ENCODE data around the gene IPMK. TPM values are rescaled to one million over a fixed set of nuclear protein-coding genes. Genes with fewer than 3 reads are reported as not detected.

Gene IPMK
- total RNA-seq, 1 experiment from 2014 or later, result 10.9 TPM

GRCh38 chr10:58219875-58220274, 47.8 kb downstream of the IPMK start:
- H3K4me3 Mint-ChIP-seq, result no peak overlapping the region
- TF ChIP-seq, protein P1, sequence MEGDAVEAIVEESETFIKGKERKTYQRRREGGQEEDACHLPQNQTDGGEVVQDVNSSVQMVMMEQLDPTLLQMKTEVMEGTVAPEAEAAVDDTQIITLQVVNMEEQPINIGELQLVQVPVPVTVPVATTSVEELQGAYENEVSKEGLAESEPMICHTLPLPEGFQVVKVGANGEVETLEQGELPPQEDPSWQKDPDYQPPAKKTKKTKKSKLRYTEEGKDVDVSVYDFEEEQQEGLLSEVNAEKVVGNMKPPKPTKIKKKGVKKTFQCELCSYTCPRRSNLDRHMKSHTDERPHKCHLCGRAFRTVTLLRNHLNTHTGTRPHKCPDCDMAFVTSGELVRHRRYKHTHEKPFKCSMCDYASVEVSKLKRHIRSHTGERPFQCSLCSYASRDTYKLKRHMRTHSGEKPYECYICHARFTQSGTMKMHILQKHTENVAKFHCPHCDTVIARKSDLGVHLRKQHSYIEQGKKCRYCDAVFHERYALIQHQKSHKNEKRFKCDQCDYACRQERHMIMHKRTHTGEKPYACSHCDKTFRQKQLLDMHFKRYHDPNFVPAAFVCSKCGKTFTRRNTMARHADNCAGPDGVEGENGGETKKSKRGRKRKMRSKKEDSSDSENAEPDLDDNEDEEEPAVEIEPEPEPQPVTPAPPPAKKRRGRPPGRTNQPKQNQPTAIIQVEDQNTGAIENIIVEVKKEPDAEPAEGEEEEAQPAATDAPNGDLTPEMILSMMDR (IDR thresholded peaks at IDR 0.05), result no peak
- TF ChIP-seq IRF2 (CRISPR knock-in tag; IDR thresholded peaks at IDR 0.05; ENCODE audit: borderline replicate concordance, low read depth) (no peak), GRHL2 (CRISPR knock-in tag; IDR thresholded peaks at IDR 0.05; ENCODE audit: insufficient replicate concordance, severe bottlenecking) (no peak), NFYB (CRISPR knock-in tag; conservative IDR thresholded peaks at IDR 0.05; ENCODE audit: low read depth) (no peak), JUN (CRISPR knock-in tag; IDR thresholded peaks at IDR 0.05) (no peak), ZBTB21 (CRISPR knock-in tag; IDR thresholded peaks at IDR 0.05; ENCODE audit: borderline replicate concordance) (no peak)
- ChIA-PET POLR2A (no interaction called here), CTCF (no interaction called here)
- H3K27me3 Mint-ChIP-seq (ENCODE audit: low read depth), result no peaks in the 10 kb centered on the region
- no peaks in the 10 kb centered on the region for H3K9me3 Mint-ChIP-seq
- no peak for ATAC-seq
- no peak for DNase-seq (ENCODE audit: low spot score)
- H3K4me1 Mint-ChIP-seq, result no peaks in the 10 kb centered on the region
- H3K27ac Mint-ChIP-seq, result no peak overlapping the region
- H3K36me3 Mint-ChIP-seq, result no peaks in the 10 kb centered on the region

GRCh38 chr10:58217612-58218011, 50.1 kb downstream of the IPMK start:
- Mint-ChIP-seq H3K9me3 (no peaks in the 10 kb centered on the region), H3K27ac (no peak overlapping the region), H3K27me3 (ENCODE audit: low read depth) (no peaks in the 10 kb centered on the region), H3K4me3 (no peak overlapping the region), H3K36me3 (peaks cover 5% of the 10 kb centered on the region), H3K4me1 (0 out of 2 replicates have a peak, but pooled peaks cover 6% of the 10 kb centered on the region)
- ATAC-seq, result no peak
- TF ChIP-seq MYBL2 (CRISPR knock-in tag; IDR thresholded peaks at IDR 0.05), result no peak
- TF ChIP-seq TP53 (CRISPR knock-in tag; IDR thresholded peaks at IDR 0.05), result no peak
- TF ChIP-seq ZNF396 (CRISPR knock-in tag; IDR thresholded peaks at IDR 0.05; ENCODE audit: borderline replicate concordance), result no peak
- TF ChIP-seq MAX (CRISPR knock-in tag; IDR thresholded peaks at IDR 0.05), result no peak
- no peak for DNase-seq (ENCODE audit: low spot score)
- CTCF ChIA-PET, result no interaction called here
- POLR2A ChIA-PET, result no interaction called here

DNA sequence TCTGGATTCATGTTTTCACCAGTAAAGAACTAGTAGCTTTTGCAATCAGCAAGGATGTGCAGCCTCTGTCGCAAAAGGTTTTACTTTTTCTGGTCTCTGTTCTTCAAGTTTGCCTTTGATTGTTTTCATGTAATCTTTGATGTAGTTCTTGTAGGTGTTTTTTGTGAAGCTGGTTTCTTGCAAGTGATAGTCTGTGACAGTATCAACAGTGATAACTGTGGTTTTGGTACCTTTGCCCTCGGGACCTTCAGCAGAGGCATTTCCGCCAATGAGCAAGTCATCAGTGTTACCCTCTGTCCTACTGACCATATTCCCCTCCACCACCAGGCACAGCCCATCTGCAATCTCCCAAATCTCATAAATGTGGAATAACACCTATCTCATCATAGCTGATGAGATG, 55.1 kb downstream of the IPMK start:
- Mint-ChIP-seq H3K36me3 (peaks cover 22% of the 10 kb centered on the region), H3K27ac (no peak overlapping the region), H3K4me1 (peaks cover 21% of the 10 kb centered on the region), H3K27me3 (ENCODE audit: low read depth) (no peaks in the 10 kb centered on the region), H3K9me3 (peaks cover 7% of the 10 kb centered on the region), H3K4me3 (no peak overlapping the region)
- ATAC-seq (no peak), DNase-seq (ENCODE audit: low spot score) (no peak)
- TF ChIP-seq SMAD3 (CRISPR knock-in tag; IDR thresholded peaks at IDR 0.05; ENCODE audit: borderline replicate concordance), result no peak
- TF ChIP-seq CBFB (CRISPR knock-in tag; IDR thresholded peaks at IDR 0.05; ENCODE audit: low read depth), result no peak
- TF ChIP-seq SMAD4 (CRISPR knock-in tag; IDR thresholded peaks at IDR 0.05), result no peak
- TF ChIP-seq, protein P2, sequence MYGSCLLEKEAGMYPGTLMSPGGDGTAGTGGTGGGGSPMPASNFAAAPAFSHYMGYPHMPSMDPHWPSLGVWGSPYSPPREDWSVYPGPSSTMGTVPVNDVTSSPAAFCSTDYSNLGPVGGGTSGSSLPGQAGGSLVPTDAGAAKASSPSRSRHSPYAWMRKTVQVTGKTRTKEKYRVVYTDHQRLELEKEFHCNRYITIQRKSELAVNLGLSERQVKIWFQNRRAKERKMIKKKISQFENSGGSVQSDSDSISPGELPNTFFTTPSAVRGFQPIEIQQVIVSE (CRISPR knock-in tag; IDR thresholded peaks at IDR 0.05; ENCODE audit: borderline replicate concordance), result no peak
- no peak for TF ChIP-seq JAZF1 (CRISPR knock-in tag; IDR thresholded peaks at IDR 0.05)
- TF ChIP-seq FOXP1 (CRISPR knock-in tag; IDR thresholded peaks at IDR 0.05; ENCODE audit: borderline replicate concordance), result no peak
- no peak for TF ChIP-seq ELF4 (CRISPR knock-in tag; IDR thresholded peaks at IDR 0.05; ENCODE audit: low read depth)
- TF ChIP-seq AFF4 (CRISPR knock-in tag; IDR thresholded peaks at IDR 0.05; ENCODE audit: borderline replicate concordance), result no peak
- TF ChIP-seq, protein P3, sequence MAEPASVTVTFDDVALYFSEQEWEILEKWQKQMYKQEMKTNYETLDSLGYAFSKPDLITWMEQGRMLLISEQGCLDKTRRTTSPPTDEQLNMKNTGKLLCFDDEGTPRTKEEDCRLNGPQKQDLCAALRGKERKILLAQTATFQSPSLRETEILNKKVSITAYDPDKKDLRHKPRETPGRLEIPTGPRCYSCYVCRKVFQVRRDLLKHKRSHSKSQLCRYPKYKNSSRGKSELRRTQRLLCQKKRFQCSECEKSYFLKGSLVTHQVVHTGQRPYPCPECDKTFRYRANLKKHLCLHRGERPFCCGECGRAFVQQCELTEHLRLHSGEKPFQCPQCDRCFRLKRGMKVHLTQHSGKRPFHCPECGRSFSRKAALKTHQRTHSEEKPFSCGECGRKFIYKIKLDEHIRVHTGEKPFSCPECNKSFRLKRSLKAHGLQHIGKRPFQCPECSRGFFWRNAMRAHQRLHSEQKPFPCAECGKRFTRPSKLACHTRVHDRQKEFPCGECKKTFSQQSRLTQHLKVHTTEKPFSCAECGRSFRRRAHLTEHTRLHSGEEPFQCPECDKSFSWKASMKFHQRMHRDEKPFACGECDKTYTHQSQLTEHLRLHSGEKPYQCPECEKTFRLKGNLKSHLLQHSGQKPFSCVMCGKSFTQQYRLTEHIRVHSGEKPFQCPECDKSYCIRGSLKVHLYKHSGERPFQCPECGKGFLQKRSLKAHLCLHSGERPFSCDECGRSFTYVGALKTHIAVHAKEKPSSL (CRISPR knock-in tag; conservative IDR thresholded peaks at IDR 0.05), result no peak
- no peak for TF ChIP-seq CREB1 (CRISPR knock-in tag; IDR thresholded peaks at IDR 0.05)
- no peak for TF ChIP-seq TP53 (CRISPR knock-in tag; IDR thresholded peaks at IDR 0.05)
- no peak for TF ChIP-seq ETV6 (CRISPR knock-in tag; IDR thresholded peaks at IDR 0.05)
- TF ChIP-seq, protein P4, sequence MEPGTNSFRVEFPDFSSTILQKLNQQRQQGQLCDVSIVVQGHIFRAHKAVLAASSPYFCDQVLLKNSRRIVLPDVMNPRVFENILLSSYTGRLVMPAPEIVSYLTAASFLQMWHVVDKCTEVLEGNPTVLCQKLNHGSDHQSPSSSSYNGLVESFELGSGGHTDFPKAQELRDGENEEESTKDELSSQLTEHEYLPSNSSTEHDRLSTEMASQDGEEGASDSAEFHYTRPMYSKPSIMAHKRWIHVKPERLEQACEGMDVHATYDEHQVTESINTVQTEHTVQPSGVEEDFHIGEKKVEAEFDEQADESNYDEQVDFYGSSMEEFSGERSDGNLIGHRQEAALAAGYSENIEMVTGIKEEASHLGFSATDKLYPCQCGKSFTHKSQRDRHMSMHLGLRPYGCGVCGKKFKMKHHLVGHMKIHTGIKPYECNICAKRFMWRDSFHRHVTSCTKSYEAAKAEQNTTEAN (CRISPR knock-in tag; IDR thresholded peaks at IDR 0.05), result no peak
- ChIA-PET CTCF (no interaction called here), POLR2A (no interaction called here)

All from WTC11 (cell line).